HG03571 (cell line): ENCODE results near the gene OLFM3.

Experiments
- ATAC-seq: cut with Tn5 transposase; IDR thresholded peaks from one replicate; pipeline ENCODE4 v1.9.1; 2021; ENCODE audit not compliant: unreplicated experiment

OLFM3 gene

GRCh38 chr1:101854271-101854670, 142.5 kb downstream of the OLFM3 start:
- no peak for ATAC-seq

GRCh38 chr1:101852936-101853335, 143.8 kb downstream of the OLFM3 start:
- no peak for ATAC-seq

GRCh38 chr1:101849356-101849755, 147.4 kb downstream of the OLFM3 start:
- no peak for ATAC-seq

- no peak for ATAC-seq
These were observed 149.1 kb downstream of the OLFM3 start for GRCh38 chr1:101847626-101848025.

- no peak for ATAC-seq
These were observed 149.9 kb downstream of the OLFM3 start for GRCh38 chr1:101846820-101847219.

- ATAC-seq, result no peak
These were observed 153.6 kb downstream of the OLFM3 start for GRCh38 chr1:101843160-101843559.

GRCh38 chr1:101841824-101842223, 154.9 kb downstream of the OLFM3 start:
- ATAC-seq, result no peak

GRCh38 chr1:101835988-101836387, 160.7 kb downstream of the OLFM3 start:
- no peak for ATAC-seq

- no peak for ATAC-seq
These were observed 163.4 kb downstream of the OLFM3 start for GRCh38 chr1:101833312-101833711.

- no peak for ATAC-seq
These were observed 170.3 kb downstream of the OLFM3 start for GRCh38 chr1:101826416-101826815.

GRCh38 chr1:101820071-101820470, 176.7 kb downstream of the OLFM3 start:
- no peak for ATAC-seq

- ATAC-seq, result no peak
These were observed 180.5 kb downstream of the OLFM3 start for GRCh38 chr1:101816262-101816661.

GRCh38 chr1:101798417-101798816, 198.3 kb downstream of the OLFM3 start:
- ATAC-seq, result no peak

GRCh38 chr1:101797722-101798121, 199.0 kb downstream of the OLFM3 start:
- ATAC-seq, result no peak

- ATAC-seq, result no peak
These were observed 215.4 kb downstream of the OLFM3 start for GRCh38 chr1:101781201-101781831.

- peak; percentile 67 for ATAC-seq
These were observed 227.2 kb downstream of the OLFM3 start for GRCh38 chr1:101769520-101769919.

GRCh38 chr1:101757985-101758384, 238.7 kb downstream of the OLFM3 start:
- ATAC-seq, result no peak

- ATAC-seq, result no peak
These were observed 240.3 kb downstream of the OLFM3 start for GRCh38 chr1:101756411-101756810.
